MCF 10A (cell line): ENCODE results near the gene TOLLIP. TPM values are rescaled to one million over a fixed set of nuclear protein-coding genes. Genes with fewer than 3 reads are reported as not detected.
"Not testable (repeated sequence)": the region's sequence is repeated elsewhere in the genome, so short reads cannot be mapped to it uniquely, and the experiment has no call there.

Experiments
- BruUV-seq: library from RNA; stranded (reverse); fragments of 400-500 nt; replicated peaks from 2 replicates; lab custom pipeline; 2021; lab: Mats Ljungman, UMichigan
- CTCF ChIA-PET: fragments of 300-600 bp; sonication (Branson Sonifier 250); formaldehyde crosslinking; extraction: SDS; loops from one replicate; lab custom pipeline; 2021; ENCODE audit warnings: antibody characterized with exemption, inconsistent platforms; lab: Yijun Ruan, JAX
- POLR2A ChIA-PET: fragments of 300-600, 350-650 bp; sonication (Branson Sonifier 250); formaldehyde crosslinking; extraction: SDS; loops from one replicate; lab custom pipeline; 2020; ENCODE audit warnings: antibody characterized with exemption, inconsistent platforms; lab: Yijun Ruan, JAX
- DNase-seq: peaks from one replicate; pipeline ENCODE4 v3.0.0-alpha.2; 2018; ENCODE audit not compliant: unreplicated experiment
- H3K27ac Mint-ChIP-seq: one replicate; pipeline ENCODE4 v1.8.0; 2022; ENCODE audit warnings: mild to moderate bottlenecking, low read depth, mixed read lengths; ENCODE audit not compliant: unreplicated experiment
- H3K27me3 Mint-ChIP-seq: one replicate; pipeline ENCODE4 v1.8.0; 2022; ENCODE audit warnings: mixed read lengths; ENCODE audit not compliant: insufficient read depth, unreplicated experiment
- H3K36me3 Mint-ChIP-seq: one replicate; pipeline ENCODE4 v1.8.0; 2022; ENCODE audit warnings: mild to moderate bottlenecking, moderate library complexity, mixed read lengths; ENCODE audit not compliant: insufficient read depth, unreplicated experiment
- H3K4me1 Mint-ChIP-seq: one replicate; pipeline ENCODE4 v1.8.0; 2022; ENCODE audit warnings: mixed read lengths; ENCODE audit not compliant: insufficient read depth, unreplicated experiment
- H3K4me3 Mint-ChIP-seq: one replicate; pipeline ENCODE4 v1.8.0; 2022; ENCODE audit warnings: mild to moderate bottlenecking, moderate library complexity, mixed read lengths; ENCODE audit not compliant: unreplicated experiment
- H3K9me3 Mint-ChIP-seq: one replicate; pipeline ENCODE4 v1.8.0; 2022; ENCODE audit warnings: mixed read lengths; ENCODE audit not compliant: unreplicated experiment
- intact Hi-C: fragments of 100-400 bp; cut with micrococcal nuclease; formaldehyde crosslinking; loops from 2 replicates; pipeline ENCODE4 v1.14.1; 2022
- total RNA-seq: library from RNA; stranded (reverse); gene quantifications from 2 replicates; pipeline ENCODE4 v1.2.3, GENCODE V29; 2022
- TF ChIP-seq, protein P1 (sequence below): fragments of 200-600 bp; IDR thresholded peaks from one replicate; pipeline ENCODE4 v1.8.0; 2022; ENCODE audit warnings: antibody characterized with exemption, mild to moderate bottlenecking; ENCODE audit not compliant: unreplicated experiment

The TOLLIP gene
- total RNA-seq, 1 experiment from 2014 or later: 58.8 TPM

DNA sequence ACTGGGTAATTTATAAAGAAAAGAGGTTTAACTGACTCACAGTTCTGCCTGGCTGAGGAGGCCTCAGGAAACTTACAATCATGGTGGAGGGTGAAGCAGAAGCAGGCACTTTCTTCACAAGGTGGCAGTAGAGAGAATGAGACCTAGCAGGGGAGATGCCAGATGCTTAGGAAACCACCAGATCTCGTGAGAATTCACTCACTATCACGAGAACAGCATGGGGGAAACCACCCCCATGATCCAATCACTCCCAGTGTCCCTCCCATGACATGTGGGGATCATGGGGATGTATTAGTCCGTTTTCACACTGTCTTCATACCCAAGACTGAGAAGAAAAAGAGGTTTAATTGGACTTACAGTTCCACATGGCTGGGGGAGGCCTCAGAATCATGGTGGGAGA, 45.0 kb downstream of the TOLLIP start:
- H3K9me3 Mint-ChIP-seq, H3K27me3 Mint-ChIP-seq, CTCF ChIA-PET, POLR2A ChIA-PET, H3K36me3 Mint-ChIP-seq, H3K27ac Mint-ChIP-seq, H3K4me3 Mint-ChIP-seq, BruUV-seq: not testable (repeated sequence)
- DNase-seq: peak; percentile 77
- TF ChIP-seq, protein P1, sequence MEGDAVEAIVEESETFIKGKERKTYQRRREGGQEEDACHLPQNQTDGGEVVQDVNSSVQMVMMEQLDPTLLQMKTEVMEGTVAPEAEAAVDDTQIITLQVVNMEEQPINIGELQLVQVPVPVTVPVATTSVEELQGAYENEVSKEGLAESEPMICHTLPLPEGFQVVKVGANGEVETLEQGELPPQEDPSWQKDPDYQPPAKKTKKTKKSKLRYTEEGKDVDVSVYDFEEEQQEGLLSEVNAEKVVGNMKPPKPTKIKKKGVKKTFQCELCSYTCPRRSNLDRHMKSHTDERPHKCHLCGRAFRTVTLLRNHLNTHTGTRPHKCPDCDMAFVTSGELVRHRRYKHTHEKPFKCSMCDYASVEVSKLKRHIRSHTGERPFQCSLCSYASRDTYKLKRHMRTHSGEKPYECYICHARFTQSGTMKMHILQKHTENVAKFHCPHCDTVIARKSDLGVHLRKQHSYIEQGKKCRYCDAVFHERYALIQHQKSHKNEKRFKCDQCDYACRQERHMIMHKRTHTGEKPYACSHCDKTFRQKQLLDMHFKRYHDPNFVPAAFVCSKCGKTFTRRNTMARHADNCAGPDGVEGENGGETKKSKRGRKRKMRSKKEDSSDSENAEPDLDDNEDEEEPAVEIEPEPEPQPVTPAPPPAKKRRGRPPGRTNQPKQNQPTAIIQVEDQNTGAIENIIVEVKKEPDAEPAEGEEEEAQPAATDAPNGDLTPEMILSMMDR: peak; percentile 37
- intact Hi-C loops: loop anchor here (2.0 kb wide), 1 partner anchor 250 kb away; no protein-coding TSS in a partner anchor
- peaks cover 10% of the 10 kb centered on the region for H3K4me1 Mint-ChIP-seq

DNA sequence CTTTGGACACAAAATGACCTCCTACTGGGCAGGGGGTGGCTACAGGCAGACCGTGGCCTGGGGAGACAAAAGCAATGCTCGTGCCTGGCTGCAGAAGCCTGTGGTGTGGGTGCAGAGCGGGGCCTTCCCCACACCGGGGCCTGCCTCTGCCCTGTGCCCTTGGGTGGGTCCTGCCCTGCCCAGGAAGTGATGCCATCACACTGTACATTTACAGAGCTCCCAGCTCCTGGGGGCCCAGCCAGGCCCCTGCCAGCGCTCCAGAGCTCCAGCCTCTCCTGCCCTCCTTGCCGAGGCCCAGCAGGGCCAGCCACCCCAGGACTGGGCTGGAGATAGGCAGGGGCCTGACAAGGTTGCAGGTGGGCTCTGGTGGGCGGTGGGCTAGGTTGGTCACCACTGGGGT, 46.4 kb downstream of the TOLLIP start:
- ChIA-PET CTCF (interaction anchor here (0.6 to 1.2 kb wide), 4 partner anchors 36 to 65 kb away, joined by 3 to 4 read pairs (median 3); no protein-coding TSS in a partner anchor), POLR2A (interaction anchor here (0.8 to 2.2 kb wide), 5 partner anchors 36 to 273 kb away, joined by 3 to 13 read pairs (median 4); partner anchors contain the start of gene TOLLIP)
- TF ChIP-seq, protein P1: no peak
- H3K9me3 Mint-ChIP-seq: no peaks in the 10 kb centered on the region
- intact Hi-C loops: no loop called here
- H3K27ac Mint-ChIP-seq: no peak overlapping the region
- no peaks in the 10 kb centered on the region for H3K36me3 Mint-ChIP-seq
- BruUV-seq: no TSS peak
- peak overlapping the region; percentile 73 for H3K4me3 Mint-ChIP-seq
- DNase-seq: no peak
- H3K27me3 Mint-ChIP-seq: no peaks in the 10 kb centered on the region
- peaks cover 10% of the 10 kb centered on the region for H3K4me1 Mint-ChIP-seq

DNA sequence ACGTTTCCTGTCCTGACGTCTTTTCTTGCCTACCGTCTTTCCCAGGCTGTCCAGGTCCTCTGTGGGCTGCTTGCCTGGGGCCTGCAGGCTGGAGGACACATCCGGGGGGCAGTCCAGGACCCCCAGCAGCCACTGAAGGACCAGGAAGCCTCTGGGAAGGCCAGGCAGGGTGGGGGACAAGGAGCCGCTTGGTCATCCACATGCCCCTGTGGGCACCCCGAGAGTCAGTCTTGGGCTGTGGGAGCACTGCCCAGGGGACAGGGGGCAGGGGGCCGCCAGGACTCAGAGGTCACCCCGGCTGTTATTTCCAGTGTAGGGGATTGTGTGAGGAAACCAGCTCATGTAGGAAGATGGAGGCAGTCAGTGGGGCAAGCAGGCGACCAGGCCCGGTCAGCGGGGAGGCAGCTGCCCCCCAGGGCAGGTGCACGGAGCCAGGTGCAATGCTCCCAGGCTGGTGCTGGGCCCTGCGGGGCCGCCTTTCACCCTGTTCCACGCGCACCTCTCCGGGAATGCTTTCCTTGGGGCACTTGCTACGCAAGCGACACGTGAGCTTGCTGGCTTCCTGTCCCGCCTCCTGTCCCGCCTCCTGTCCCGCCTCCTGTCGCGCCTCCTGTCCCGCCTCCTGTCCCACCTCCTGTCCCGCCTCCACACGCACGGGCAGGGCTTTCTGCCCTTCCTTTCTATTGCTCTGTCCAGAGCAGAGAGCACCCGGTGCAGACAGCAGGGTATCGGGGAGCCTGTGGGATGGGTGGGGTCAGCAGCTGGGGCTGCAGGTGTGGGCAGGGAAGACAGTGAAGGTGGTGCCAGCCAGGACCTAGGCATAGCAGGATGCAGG, 47.0 kb downstream of the TOLLIP start:
- peak; percentile 91 for DNase-seq
- Mint-ChIP-seq H3K4me3 (peak overlapping the region; percentile 73), H3K9me3 (no peaks in the 10 kb centered on the region), H3K4me1 (peaks cover 10% of the 10 kb centered on the region), H3K27ac (peak overlapping the region; percentile 42), H3K27me3 (no peaks in the 10 kb centered on the region), H3K36me3 (no peaks in the 10 kb centered on the region)
- TSS peak; percentile 40 for BruUV-seq
- ChIA-PET CTCF (interaction anchor here (0.6 to 1.2 kb wide), 5 partner anchors 36 to 252 kb away, joined by 3 to 4 read pairs (median 3); no protein-coding TSS in a partner anchor), POLR2A (interaction anchor here (0.6 to 2.2 kb wide), 7 partner anchors 36 to 274 kb away, joined by 3 to 13 read pairs (median 3); partner anchors contain the start of gene TOLLIP)
- TF ChIP-seq, protein P1: no peak
- intact Hi-C loops: loop anchor here (1.0 kb wide), 1 partner anchor 47 kb away; the partner anchor contains the start of gene TOLLIP
